ENCODE results near the gene NT5DC2.

The NT5DC2 gene

DNA sequence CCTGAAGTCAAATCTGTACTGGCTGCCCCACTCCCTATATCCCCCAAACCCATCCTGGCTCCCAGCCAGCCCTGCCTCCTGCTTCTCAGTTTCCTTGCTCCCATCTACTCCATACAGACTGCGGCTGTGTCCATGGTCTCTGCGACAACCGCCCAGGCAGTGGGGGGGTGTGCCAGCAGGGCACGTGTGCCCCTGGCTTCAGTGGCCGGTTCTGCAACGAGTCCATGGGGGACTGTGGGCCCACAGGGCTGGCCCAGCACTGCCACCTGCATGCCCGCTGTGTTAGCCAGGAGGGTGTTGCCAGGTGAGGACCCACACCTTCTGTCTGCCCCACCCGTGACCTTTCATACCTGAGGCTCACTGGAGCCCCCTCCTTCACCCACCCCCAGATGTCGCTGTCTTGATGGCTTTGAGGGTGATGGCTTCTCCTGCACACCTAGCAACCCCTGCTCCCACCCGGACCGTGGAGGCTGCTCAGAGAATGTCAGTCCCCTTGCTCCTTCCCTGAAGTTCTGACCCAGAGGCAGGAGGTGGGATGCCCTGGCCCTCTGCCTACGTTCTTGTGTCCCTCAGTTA is 23.8 kb downstream of the NT5DC2 start:
- DNase-seq (ENCODE audit: low spot score): no peak

DNA sequence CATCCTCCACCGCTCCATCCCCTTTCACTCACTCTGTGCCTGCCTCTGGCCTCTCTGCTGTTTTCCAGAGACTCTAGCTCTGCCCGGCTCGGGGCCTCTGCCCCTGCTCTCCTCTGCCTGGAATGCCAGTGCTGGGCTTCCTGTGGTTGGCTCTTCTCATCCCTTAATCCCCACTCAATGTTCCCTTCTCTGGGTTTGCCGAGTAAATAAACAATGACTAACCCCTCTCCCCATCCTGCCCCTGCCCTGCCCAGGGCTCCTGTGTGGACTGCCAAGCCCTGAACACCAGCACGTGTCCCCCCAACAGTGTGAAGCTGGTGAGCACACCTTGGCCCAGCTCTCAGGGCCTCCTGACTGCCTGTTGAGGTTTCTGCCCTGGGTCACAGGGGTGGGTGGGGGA is 26.3 kb downstream of the NT5DC2 start:
- no peak for DNase-seq (ENCODE audit: low spot score)

GRCh38 chr3:52506266-52506966 is 27.2 kb downstream of the NT5DC2 start:
- DNase-seq (ENCODE audit: low spot score): no peak

DNA sequence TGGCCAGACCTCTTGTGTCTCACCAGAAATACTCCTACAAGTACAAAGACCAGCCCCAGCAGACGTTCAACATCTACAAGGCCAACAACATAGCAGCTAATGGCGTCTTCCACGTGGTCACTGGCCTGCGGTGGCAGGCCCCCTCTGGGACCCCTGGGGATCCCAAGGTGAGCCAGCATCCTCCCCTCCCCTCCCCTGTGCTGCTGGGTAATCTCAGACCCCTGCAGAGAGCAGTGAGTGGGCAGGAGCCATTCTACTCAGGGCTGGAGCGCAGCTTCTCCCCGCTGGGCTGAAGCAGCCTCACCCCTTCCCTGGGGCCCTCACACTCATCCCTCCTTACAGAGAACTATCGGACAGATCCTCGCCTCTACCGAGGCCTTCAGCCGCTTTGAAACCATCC is 28.7 kb downstream of the NT5DC2 start:
- DNase-seq (ENCODE audit: low spot score): no peak

DNA sequence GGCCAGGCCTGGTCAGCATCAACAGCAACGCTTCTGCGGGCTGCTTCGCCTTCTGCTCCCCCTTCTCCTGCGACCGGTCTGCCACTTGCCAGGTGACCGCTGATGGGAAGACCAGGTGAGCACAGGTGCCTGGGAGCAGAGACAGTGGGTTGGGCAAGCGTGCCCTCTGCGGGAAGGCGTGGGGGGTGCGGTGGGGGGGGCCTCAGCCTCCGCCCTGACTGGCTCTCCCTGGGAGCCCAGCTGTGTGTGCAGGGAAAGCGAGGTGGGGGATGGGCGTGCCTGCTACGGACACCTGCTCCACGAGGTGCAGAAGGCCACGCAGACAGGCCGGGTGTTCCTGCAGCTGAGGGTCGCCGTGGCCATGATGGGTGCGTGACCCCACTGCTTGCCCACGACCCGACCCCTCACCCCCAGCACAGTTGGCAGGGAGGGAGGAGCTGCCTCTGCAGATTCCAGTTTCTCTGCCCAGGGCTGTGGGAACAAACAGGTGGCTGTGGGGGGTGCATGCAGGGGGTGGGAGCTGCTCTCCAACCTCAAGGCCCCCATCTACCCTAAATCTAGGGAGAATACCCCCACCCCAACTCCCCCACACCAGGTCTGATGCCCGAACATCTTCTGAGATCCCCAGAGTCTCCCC is 29.8 kb downstream of the NT5DC2 start:
- DNase-seq (ENCODE audit: low spot score): no peak

GRCh38 chr3:52502808-52503350 is 30.8 kb downstream of the NT5DC2 start:
- DNase-seq (ENCODE audit: low spot score): no peak

DNA sequence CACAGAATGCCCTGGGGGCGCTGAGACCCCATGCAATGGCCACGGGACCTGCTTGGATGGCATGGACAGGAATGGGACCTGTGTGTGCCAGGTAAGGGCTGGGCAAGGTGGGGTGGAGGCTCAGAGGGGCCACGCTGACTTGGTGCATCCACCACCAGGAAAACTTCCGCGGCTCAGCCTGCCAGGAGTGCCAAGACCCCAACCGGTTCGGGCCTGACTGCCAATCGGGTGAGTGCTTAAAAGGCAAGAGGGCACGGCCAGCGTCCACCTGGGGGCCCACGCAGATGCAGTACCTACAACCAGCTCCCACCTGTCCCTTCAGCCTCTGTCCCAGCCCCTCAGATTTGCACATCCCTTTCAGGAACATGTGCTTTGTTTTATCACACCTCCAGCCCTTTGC is 31.7 kb downstream of the NT5DC2 start:
- DNase-seq (ENCODE audit: low spot score): no peak

DNA sequence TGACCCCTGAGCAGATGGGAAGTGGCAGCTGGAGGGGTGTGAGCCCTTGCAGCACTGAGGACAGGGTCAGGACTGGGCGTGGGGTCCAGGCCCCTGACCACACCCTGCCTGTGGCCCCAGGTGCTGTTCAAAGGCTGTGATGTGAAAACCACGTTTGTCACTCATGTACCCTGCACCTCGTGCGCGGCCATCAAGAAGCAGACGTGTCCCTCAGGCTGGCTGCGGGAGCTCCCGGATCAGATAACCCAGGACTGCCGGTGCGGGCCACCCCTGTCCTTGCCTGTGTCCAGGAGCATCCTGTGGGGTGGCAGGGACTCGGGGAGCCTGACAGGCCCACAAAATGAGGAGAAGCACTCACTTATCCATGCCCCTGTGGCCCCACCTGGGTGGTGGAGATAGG is 32.6 kb downstream of the NT5DC2 start:
- no peak for DNase-seq (ENCODE audit: low spot score)

- DNase-seq (ENCODE audit: low spot score): peak; percentile 93
These were observed 35.3 kb downstream of the NT5DC2 start for GRCh38 chr3:52498137-52499054.

- peak; percentile 75 for DNase-seq (ENCODE audit: low spot score)
These were observed 37.7 kb downstream of the NT5DC2 start for GRCh38 chr3:52495777-52496602.

GRCh38 chr3:52494886-52495495 is 38.7 kb downstream of the NT5DC2 start, which contains the start of gene STAB1:
STAB1 (plus strand) TSS chr3:52495338; CDS start chr3:52495414, 76 bp downstream.
- no peak for DNase-seq (ENCODE audit: low spot score)

GRCh38 chr3:52494445-52494844 is 39.2 kb downstream of the NT5DC2 start:
- no peak for DNase-seq (ENCODE audit: low spot score)

DNA sequence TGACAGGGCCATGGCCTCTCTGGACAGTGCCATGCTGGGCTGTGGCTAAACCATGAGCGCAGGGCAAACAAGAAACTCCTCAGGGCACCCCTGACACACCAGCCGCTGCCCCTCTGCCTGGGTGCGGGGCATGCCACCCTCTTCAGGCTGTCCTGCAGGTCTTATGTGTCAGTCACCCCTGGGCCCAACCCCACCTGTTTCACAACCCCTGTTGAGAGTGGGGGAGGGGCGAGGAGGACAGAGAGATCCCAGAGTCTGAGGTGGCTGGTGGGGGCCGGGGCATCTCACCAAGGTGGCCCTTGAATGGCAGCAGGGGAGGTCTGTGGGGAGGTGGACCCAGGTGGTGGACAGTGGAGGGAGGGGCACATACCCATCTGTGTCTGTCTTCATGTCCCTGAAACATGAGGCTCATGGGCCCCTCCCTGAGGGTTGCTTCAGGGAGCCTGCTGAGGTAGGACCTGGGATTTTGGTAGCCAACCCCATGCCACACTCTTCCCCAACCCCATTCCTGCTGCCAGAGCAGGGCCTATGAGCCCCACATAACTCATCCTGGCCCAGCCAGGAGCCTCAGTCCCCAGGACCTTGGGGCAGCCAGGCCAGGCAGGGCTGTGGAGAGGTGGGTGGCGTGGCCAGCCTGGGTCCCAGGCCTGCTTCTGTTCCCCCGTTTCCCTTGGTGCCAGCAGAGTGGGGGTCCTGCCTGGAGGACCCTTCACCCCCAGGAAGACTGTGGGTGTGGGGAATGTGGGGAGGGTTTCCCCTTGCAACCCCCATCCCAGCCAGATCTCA is 40.2 kb downstream of the NT5DC2 start:
- no peak for DNase-seq (ENCODE audit: low spot score)

DNA sequence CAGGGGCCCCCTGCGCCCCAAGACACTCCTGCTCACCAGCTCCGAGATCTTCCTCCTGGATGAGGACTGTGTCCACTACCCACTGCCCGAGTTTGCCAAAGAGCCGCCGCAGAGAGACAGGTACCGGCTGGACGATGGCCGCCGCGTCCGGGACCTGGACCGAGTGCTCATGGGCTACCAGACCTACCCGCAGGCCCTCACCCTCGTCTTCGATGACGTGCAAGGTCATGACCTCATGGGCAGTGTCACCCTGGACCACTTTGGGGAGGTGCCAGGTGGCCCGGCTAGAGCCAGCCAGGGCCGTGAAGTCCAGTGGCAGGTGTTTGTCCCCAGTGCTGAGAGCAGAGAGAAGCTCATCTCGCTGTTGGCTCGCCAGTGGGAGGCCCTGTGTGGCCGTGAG is 41.6 kb downstream of the NT5DC2 start:
- no peak for DNase-seq (ENCODE audit: low spot score)

- DNase-seq (ENCODE audit: low spot score): no peak
These were observed 42.6 kb downstream of the NT5DC2 start for GRCh38 chr3:52490939-52491526.

- no peak for DNase-seq (ENCODE audit: low spot score)
These were observed 43.4 kb downstream of the NT5DC2 start for GRCh38 chr3:52490035-52490938.

DNA sequence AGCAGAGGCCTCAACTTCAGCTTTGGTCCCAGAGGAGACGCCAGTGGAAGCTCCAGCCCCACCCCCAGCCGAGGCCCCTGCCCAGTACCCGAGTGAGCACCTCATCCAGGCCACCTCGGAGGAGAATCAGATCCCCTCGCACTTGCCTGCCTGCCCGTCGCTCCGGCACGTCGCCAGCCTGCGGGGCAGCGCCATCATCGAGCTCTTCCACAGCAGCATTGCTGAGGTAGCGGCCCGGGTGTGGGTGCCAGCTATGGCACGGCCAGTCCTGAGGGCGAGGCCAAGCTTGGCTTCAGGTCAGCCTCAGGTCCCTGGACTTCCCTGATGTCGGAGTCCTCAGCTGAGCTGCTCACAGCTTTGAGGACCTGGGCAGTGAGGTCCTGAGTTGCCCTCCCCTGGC is 44.2 kb downstream of the NT5DC2 start:
- no peak for DNase-seq (ENCODE audit: low spot score)

DNA sequence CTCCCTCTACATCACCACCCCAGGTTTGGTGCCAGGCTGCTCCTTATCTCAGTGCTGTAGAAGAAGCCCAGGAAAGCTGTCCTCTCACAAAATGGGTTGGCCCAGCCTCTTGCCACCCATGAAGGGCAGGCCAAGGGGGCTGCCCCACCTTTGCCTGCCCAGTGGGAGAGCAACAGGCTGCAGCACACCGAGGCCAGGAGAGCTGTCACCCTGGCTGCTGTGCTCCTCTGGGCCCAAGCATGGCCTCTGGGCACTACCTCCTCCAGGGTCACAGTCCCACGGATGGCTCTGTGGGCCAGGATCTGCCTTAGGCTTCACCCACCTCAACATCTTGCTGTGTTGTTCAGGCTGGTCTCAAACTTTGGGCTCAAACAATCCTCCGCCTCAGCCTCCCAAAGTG is 44.9 kb downstream of the NT5DC2 start:
- no peak for DNase-seq (ENCODE audit: low spot score)
